ENCODE data around the gene MAN1A2. TPM values are rescaled to one million over a fixed set of nuclear protein-coding genes. Genes with fewer than 3 reads are reported as not detected.

MAN1A2 gene
- total RNA-seq, 1 donor from 2014 or later: 23.1 TPM

GRCh38 chr1:117541003-117541402 lies 173.8 kb downstream of the MAN1A2 start:
- H3K4me3 ChIP-seq (ENCODE audit: low read depth, low read length): no peak overlapping the region
- no peak for DNase-seq (ENCODE audit: low read depth)
- TF ChIP-seq CTCF (conservative IDR thresholded peaks at IDR 0.05; ENCODE audit: low read depth, low read length): no peak

- H3K4me3 ChIP-seq (ENCODE audit: low read depth, low read length): no peak overlapping the region
- no peak for DNase-seq (ENCODE audit: low read depth)
- no peak for TF ChIP-seq CTCF (conservative IDR thresholded peaks at IDR 0.05; ENCODE audit: low read depth, low read length)
Observed at GRCh38 chr1:117541585-117541984, 174.3 kb downstream of the MAN1A2 start.

GRCh38 chr1:117544509-117545109 lies 177.4 kb downstream of the MAN1A2 start:
- no peak for TF ChIP-seq CTCF (conservative IDR thresholded peaks at IDR 0.05; ENCODE audit: low read depth, low read length)

GRCh38 chr1:117546467-117546866 lies 179.2 kb downstream of the MAN1A2 start:
- TF ChIP-seq CTCF (conservative IDR thresholded peaks at IDR 0.05; ENCODE audit: low read depth, low read length): no peak
- H3K4me3 ChIP-seq (ENCODE audit: low read depth, low read length): no peak overlapping the region
- no peak for DNase-seq (ENCODE audit: low read depth)

More at GRCh38 chr1:117544509-117545109, 177.4 kb downstream of the MAN1A2 start:
- DNase-seq (ENCODE audit: low read depth): no peak
- H3K4me3 ChIP-seq (ENCODE audit: low read depth, low read length): no peak overlapping the region

GRCh38 chr1:117553471-117553870 lies 186.2 kb downstream of the MAN1A2 start:
- no peak for TF ChIP-seq CTCF (conservative IDR thresholded peaks at IDR 0.05; ENCODE audit: low read depth, low read length)
- H3K4me3 ChIP-seq (ENCODE audit: low read depth, low read length): no peak overlapping the region
- no peak for DNase-seq (ENCODE audit: low read depth)

- no peak for TF ChIP-seq CTCF (conservative IDR thresholded peaks at IDR 0.05; ENCODE audit: low read depth, low read length)
- DNase-seq (ENCODE audit: low read depth): no peak
- no peak overlapping the region for H3K4me3 ChIP-seq (ENCODE audit: low read depth, low read length)
Observed at GRCh38 chr1:117555806-117556205, 188.6 kb downstream of the MAN1A2 start.

GRCh38 chr1:117556341-117556740 lies 189.1 kb downstream of the MAN1A2 start:
- H3K4me3 ChIP-seq (ENCODE audit: low read depth, low read length): no peak overlapping the region
- DNase-seq (ENCODE audit: low read depth): no peak
- no peak for TF ChIP-seq CTCF (conservative IDR thresholded peaks at IDR 0.05; ENCODE audit: low read depth, low read length)
